DOHH2 (cell line): ENCODE results near the gene STEAP4.

Experiments used
- H3F3A ChIP-seq: fragments of 200-600 bp; sonication (generic), shearing (Covaris generic); 2 replicates; pipeline ENCODE4 v1.6.0; 2016; ENCODE audit warnings: antibody characterized with exemption, mild to moderate bottlenecking; ENCODE audit not compliant: control insufficient read depth, insufficient read depth
- H3K27ac ChIP-seq: fragments of 200-600 bp; sonication (generic); 2 replicates; pipeline ENCODE4 v1.5.1; 2014; ENCODE audit warnings: low read depth, mild to moderate bottlenecking, low read length, moderate library complexity
- H3K27me3 ChIP-seq: fragments of 200-600 bp; sonication (generic); 2 replicates; pipeline ENCODE4 v1.6.1; 2014; ENCODE audit warnings: mild to moderate bottlenecking, low read length, mixed read lengths; ENCODE audit not compliant: control insufficient read depth
- H3K36me3 ChIP-seq: fragments of 200-600 bp; sonication (generic); 2 replicates; pipeline ENCODE4 v1.6.1; 2014; ENCODE audit warnings: mild to moderate bottlenecking, low read length, moderate library complexity, mixed read lengths; ENCODE audit not compliant: control insufficient read depth
- H3K4me1 ChIP-seq: fragments of 200-600 bp; sonication (generic); 2 replicates; pipeline ENCODE4 v1.6.1; 2014; ENCODE audit warnings: mild to moderate bottlenecking, low read length, mixed read lengths; ENCODE audit not compliant: control insufficient read depth
- H3K4me2 ChIP-seq: fragments of 200-600 bp; sonication (generic); 2 replicates; pipeline ENCODE4 v1.6.0; 2014; ENCODE audit warnings: mild to moderate bottlenecking, low read length, moderate library complexity
- H3K4me3 ChIP-seq: fragments of 200-600 bp; sonication (generic); 2 replicates; pipeline ENCODE4 v1.5.1; 2014; ENCODE audit warnings: mild to moderate bottlenecking, low read length, mixed read lengths
- H3K79me2 ChIP-seq: fragments of 200-600 bp; sonication (generic); 2 replicates; pipeline ENCODE4 v1.6.1; 2014; ENCODE audit warnings: mild to moderate bottlenecking, low read length, mixed read lengths; ENCODE audit not compliant: control insufficient read depth
- H3K9me2 ChIP-seq: fragments of 200-600 bp; sonication (generic); replicated peaks from 2 replicates; pipeline ENCODE4 v1.6.1; 2014; ENCODE audit warnings: mild to moderate bottlenecking, low read length, mixed read lengths; ENCODE audit not compliant: control insufficient read depth
- H3K9me3 ChIP-seq: fragments of 200-600 bp; sonication (generic); 2 replicates; pipeline ENCODE4 v1.6.1; 2014; ENCODE audit warnings: antibody characterized with exemption, low read length, mixed read lengths; ENCODE audit not compliant: control insufficient read depth, insufficient read depth
- H4K20me1 ChIP-seq: fragments of 200-600 bp; sonication (generic); 2 replicates; pipeline ENCODE4 v1.6.0; 2014; ENCODE audit warnings: low read depth, mild to moderate bottlenecking, antibody characterized with exemption, low read length, moderate library complexity; ENCODE audit not compliant: control insufficient read depth, insufficient read depth
- CTCF ChIP-seq: fragments of 200-600 bp; sonication (generic); IDR thresholded peaks from one replicate; pipeline ENCODE4 v1.5.1; 2014; ENCODE audit warnings: antibody characterized with exemption, mild to moderate bottlenecking, low read depth, low read length; ENCODE audit not compliant: poor library complexity, severe bottlenecking
- EZH2phosphoT487 ChIP-seq: fragments of 200-600 bp; sonication (generic); IDR thresholded peaks from 2 replicates; pipeline ENCODE4 v1.6.1; 2017; ENCODE audit warnings: borderline replicate concordance, mild to moderate bottlenecking, antibody characterized with exemption, low read length, moderate library complexity, mixed read lengths

Gene STEAP4

GRCh38 chr7:88301924-88302323, 4.8 kb downstream of the STEAP4 start:
- Histone ChIP-seq H3K9me3 (no peaks in the 10 kb centered on the region), H3K4me1 (no peaks in the 10 kb centered on the region), H3K4me3 (no peak overlapping the region), H3F3A (no peaks in the 10 kb centered on the region), H3K4me2 (no peak overlapping the region), H3K27ac (no peak overlapping the region), H3K27me3 (no peaks in the 10 kb centered on the region), H3K36me3 (no peaks in the 10 kb centered on the region), H3K79me2 (no peaks in the 10 kb centered on the region), H4K20me1 (no peaks in the 10 kb centered on the region), H3K9me2 (no peaks in the 10 kb centered on the region)
- TF ChIP-seq CTCF: no peak
- no peak for TF ChIP-seq EZH2phosphoT487

GRCh38 chr7:88300401-88300945, 6.2 kb downstream of the STEAP4 start:
- H3K4me2 ChIP-seq: no peak overlapping the region
- no peaks in the 10 kb centered on the region for H3F3A ChIP-seq
- H3K4me1 ChIP-seq: no peaks in the 10 kb centered on the region
- H3K9me3 ChIP-seq: no peaks in the 10 kb centered on the region
- no peaks in the 10 kb centered on the region for H3K79me2 ChIP-seq
- H4K20me1 ChIP-seq: no peaks in the 10 kb centered on the region
- no peaks in the 10 kb centered on the region for H3K36me3 ChIP-seq
- no peak overlapping the region for H3K4me3 ChIP-seq
- no peaks in the 10 kb centered on the region for H3K27me3 ChIP-seq
- H3K9me2 ChIP-seq: no peaks in the 10 kb centered on the region
- H3K27ac ChIP-seq: no peak overlapping the region
- TF ChIP-seq EZH2phosphoT487 (no peak), CTCF (no peak)

- H3K27me3 ChIP-seq: no peaks in the 10 kb centered on the region
- no peak overlapping the region for H3K4me2 ChIP-seq
- no peak overlapping the region for H3K4me3 ChIP-seq
- no peak overlapping the region for H3K27ac ChIP-seq
- H3K79me2 ChIP-seq: no peaks in the 10 kb centered on the region
- no peaks in the 10 kb centered on the region for H3K36me3 ChIP-seq
- H3K9me3 ChIP-seq: no peaks in the 10 kb centered on the region
- TF ChIP-seq EZH2phosphoT487 (no peak), CTCF (no peak)
- no peaks in the 10 kb centered on the region for H3K4me1 ChIP-seq
- H4K20me1 ChIP-seq: no peaks in the 10 kb centered on the region
- no peaks in the 10 kb centered on the region for H3K9me2 ChIP-seq
- H3F3A ChIP-seq: no peaks in the 10 kb centered on the region
Observed at GRCh38 chr7:88299126-88299525, 7.6 kb downstream of the STEAP4 start.

DNA sequence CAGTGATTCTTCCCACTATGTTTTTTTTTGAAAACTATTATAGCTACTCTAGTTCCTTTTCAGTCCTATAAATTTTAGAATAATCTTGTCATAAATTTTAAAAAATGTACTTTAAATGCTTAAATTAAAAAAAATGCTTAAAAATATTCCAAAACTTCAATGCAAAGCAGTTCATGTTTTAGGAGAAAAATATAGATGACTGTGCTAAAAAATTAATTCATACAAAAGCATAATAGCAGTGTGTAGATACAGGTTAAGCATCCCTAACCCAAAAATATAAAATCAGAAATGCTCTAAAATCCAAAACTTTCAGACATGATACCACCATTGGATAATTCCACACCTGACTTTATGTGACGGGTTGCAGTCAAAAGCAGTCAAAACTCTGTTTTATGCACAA, 12.8 kb downstream of the STEAP4 start:
- Histone ChIP-seq H3K4me1 (no peaks in the 10 kb centered on the region), H3K36me3 (no peaks in the 10 kb centered on the region), H3F3A (no peaks in the 10 kb centered on the region), H3K27me3 (no peaks in the 10 kb centered on the region; the same call in 1 of the 2 replicates), H3K9me3 (no peaks in the 10 kb centered on the region), H3K4me2 (no peak overlapping the region), H3K4me3 (no peak overlapping the region), H3K9me2 (no peaks in the 10 kb centered on the region), H4K20me1 (no peaks in the 10 kb centered on the region), H3K27ac (no peak overlapping the region), H3K79me2 (no peaks in the 10 kb centered on the region)
- TF ChIP-seq EZH2phosphoT487 (no peak), CTCF (no peak)
